ENCODE results near the gene GABRG3. TPM values are rescaled to one million over a fixed set of nuclear protein-coding genes. Genes with fewer than 3 reads are reported as not detected.

GABRG3 gene
- total and polyA plus RNA-seq, 2 donors = 0.71 to 2.0 TPM

DNA sequence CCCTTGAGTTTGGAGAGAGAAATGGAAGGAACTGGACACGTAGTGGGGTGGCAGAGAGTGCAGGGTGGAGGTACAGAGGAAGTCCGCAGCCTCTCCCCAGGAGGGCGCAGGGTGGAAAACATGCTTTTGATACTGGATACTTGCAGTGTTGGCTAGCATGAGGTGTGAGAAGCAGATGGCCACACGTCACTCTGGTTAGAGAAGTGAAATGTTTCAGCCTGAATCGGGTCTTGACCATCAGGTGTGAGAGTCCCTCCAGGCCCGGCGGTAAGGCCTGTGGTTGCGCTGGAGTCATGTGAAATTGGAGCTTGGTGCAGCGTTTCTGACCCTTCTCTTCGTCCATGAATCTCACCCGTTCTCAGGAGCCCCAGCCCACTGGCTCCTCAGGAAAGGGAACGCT is 93.1 kb downstream of the GABRG3 start:
- Histone ChIP-seq H3K27ac (ENCODE audit: low read depth in 1 of 2, low read length in 1 of 2) (no peak overlapping the region), H3K9me3 (ENCODE audit: control insufficient read depth in 2 of 2, insufficient read depth in 1 of 2, low read length in 1 of 2) (peaks cover 0 to 5% of the 10 kb centered on the region in 2 donors), H3K4me3 (ENCODE audit: low read length in 2 of 2) (no peak overlapping the region), H3K27me3 (ENCODE audit: control insufficient read depth in 2 of 2, insufficient read depth in 1 of 2, low read length in 1 of 2) (no peaks in the 10 kb centered on the region), H3K36me3 (ENCODE audit: control insufficient read depth in 2 of 2, insufficient read depth in 2 of 2, low read length in 1 of 2) (no peaks in the 10 kb centered on the region), H3K4me1 (ENCODE audit: control insufficient read depth in 2 of 2, insufficient read depth in 2 of 2, low read length in 2 of 2) (no peaks in the 10 kb centered on the region)
- 95% methylated on average over 12 of the region's 12 CpGs for WGBS
- no peak for DNase-seq (ENCODE audit: low read depth in 6 of 9, low spot score in 9 of 9)

DNA sequence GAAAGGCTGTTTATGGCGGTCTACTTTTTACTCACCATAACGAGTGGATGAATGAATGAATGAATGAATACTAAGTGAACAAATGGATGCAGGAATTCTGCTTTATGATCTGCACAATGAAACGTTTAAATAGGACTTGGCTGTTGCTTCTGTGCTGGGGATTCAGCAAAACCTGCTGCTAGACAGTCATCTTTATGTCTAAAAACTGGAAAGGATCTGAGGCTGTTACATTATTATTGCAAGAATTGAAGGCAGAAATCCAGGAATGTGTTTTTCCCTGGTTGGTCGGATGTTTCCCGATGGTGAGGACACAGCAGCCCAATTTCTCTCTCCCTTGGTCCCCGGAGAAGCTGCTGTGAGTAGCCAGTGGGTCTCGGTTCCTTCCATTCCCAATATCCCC is 94.2 kb downstream of the GABRG3 start:
- WGBS = 91% methylated on average over 7 of the region's 7 CpGs
- Histone ChIP-seq H3K4me1 (ENCODE audit: control insufficient read depth in 2 of 2, insufficient read depth in 2 of 2, low read length in 2 of 2) (no peaks in the 10 kb centered on the region), H3K27me3 (ENCODE audit: control insufficient read depth in 2 of 2, insufficient read depth in 1 of 2, low read length in 1 of 2) (no peaks in the 10 kb centered on the region), H3K27ac (ENCODE audit: low read depth in 1 of 2, low read length in 1 of 2) (no peak overlapping the region), H3K36me3 (ENCODE audit: control insufficient read depth in 2 of 2, insufficient read depth in 2 of 2, low read length in 1 of 2) (no peaks in the 10 kb centered on the region), H3K4me3 (ENCODE audit: low read length in 2 of 2) (no peak overlapping the region), H3K9me3 (ENCODE audit: control insufficient read depth in 2 of 2, insufficient read depth in 1 of 2, low read length in 1 of 2) (peaks cover 0 to 5% of the 10 kb centered on the region in 2 donors)
- DNase-seq (ENCODE audit: low read depth in 6 of 9, low spot score in 9 of 9) = no peak

DNA sequence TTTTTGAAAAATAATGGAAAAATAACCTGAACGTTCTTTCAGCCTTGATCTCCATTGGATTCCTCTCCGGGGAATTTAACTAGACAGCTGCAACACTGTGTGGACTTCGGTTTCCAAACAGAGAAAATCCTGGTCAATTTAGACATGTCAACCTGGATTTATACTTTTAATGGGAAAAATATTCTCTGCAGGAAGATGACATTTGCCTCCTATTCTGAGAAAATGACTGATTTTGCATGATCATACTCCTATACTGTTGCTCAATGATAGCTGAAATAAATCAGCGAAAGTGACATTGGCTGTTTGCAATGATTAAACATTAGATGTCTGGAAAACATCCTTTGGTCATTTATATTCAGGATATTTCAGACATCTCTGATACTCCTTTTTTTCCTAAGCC is 94.8 kb downstream of the GABRG3 start:
- no peak overlapping the region for H3K27ac ChIP-seq (ENCODE audit: low read depth in 1 of 2, low read length in 1 of 2)
- 88% methylated on average over 4 of the region's 4 CpGs for WGBS
- H3K4me3 ChIP-seq (ENCODE audit: low read length in 2 of 2) = no peak overlapping the region
- no peaks in the 10 kb centered on the region for H3K36me3 ChIP-seq (ENCODE audit: control insufficient read depth in 2 of 2, insufficient read depth in 2 of 2, low read length in 1 of 2)
- peaks cover 0 to 5% of the 10 kb centered on the region in 2 donors for H3K9me3 ChIP-seq (ENCODE audit: control insufficient read depth in 2 of 2, insufficient read depth in 1 of 2, low read length in 1 of 2)
- no peaks in the 10 kb centered on the region for H3K27me3 ChIP-seq (ENCODE audit: control insufficient read depth in 2 of 2, insufficient read depth in 1 of 2, low read length in 1 of 2)
- H3K4me1 ChIP-seq (ENCODE audit: control insufficient read depth in 2 of 2, insufficient read depth in 2 of 2, low read length in 2 of 2) = no peaks in the 10 kb centered on the region
- DNase-seq (ENCODE audit: low read depth in 6 of 9, low spot score in 9 of 9) = no peak

DNA sequence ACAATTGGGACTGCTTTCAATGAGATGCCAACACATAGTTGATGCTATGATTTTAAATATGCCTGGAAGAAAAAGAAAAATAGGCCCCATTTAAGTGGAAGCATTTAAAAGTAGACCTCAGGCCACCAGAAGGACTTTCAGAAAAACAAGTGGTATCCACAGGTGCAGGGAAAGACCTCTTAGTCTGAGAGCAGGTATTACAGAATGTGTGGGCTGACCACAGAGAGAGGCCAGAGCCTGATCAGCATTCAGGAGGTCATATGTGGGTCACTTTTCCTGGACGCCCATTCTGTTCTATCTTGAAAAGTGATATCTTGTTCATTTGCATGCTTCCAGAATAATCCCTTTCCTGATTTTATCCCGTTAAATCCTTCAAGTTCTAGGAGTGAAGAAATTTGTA is 95.5 kb downstream of the GABRG3 start:
- no peaks in the 10 kb centered on the region for H3K4me1 ChIP-seq (ENCODE audit: control insufficient read depth in 2 of 2, insufficient read depth in 2 of 2, low read length in 2 of 2)
- H3K9me3 ChIP-seq (ENCODE audit: control insufficient read depth in 2 of 2, insufficient read depth in 1 of 2, low read length in 1 of 2) = peaks cover 0 to 7% of the 10 kb centered on the region in 2 donors
- H3K4me3 ChIP-seq (ENCODE audit: low read length in 2 of 2) = no peak overlapping the region
- no peak overlapping the region for H3K27ac ChIP-seq (ENCODE audit: low read depth in 1 of 2, low read length in 1 of 2)
- no peaks in the 10 kb centered on the region for H3K27me3 ChIP-seq (ENCODE audit: control insufficient read depth in 2 of 2, insufficient read depth in 1 of 2, low read length in 1 of 2)
- 91% methylated on average over 2 of the region's 2 CpGs for WGBS
- no peaks in the 10 kb centered on the region for H3K36me3 ChIP-seq (ENCODE audit: control insufficient read depth in 2 of 2, insufficient read depth in 2 of 2, low read length in 1 of 2)
- no peak for DNase-seq (ENCODE audit: low read depth in 6 of 9, low spot score in 9 of 9)

DNA sequence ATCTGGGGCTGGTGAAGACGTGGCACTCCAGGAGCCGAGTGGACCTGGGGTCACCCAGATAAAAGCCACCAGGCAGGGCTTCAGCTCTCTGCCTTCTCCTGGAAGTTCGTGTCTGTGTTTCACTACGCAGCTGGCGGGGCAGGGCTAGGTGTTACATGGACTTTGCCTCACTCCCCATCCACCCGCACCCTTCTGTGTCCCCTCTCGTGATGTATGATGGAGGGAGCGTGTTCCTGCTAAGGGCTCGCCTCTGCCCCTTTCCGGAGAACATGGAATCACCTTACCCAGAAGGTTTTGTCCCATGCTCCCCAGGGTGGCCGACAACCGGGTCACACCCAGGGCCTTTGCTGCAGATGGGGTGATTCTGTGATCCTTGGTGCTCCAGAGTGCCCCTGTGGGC is 96.2 kb downstream of the GABRG3 start:
- no peak for DNase-seq (ENCODE audit: low read depth in 6 of 9, low spot score in 9 of 9)
- 85% methylated on average over 12 of the region's 12 CpGs for WGBS
- no peak overlapping the region for H3K27ac ChIP-seq (ENCODE audit: low read depth in 1 of 2, low read length in 1 of 2)
- H3K36me3 ChIP-seq (ENCODE audit: control insufficient read depth in 2 of 2, insufficient read depth in 2 of 2, low read length in 1 of 2) = no peaks in the 10 kb centered on the region
- peaks cover 0 to 7% of the 10 kb centered on the region in 2 donors for H3K9me3 ChIP-seq (ENCODE audit: control insufficient read depth in 2 of 2, insufficient read depth in 1 of 2, low read length in 1 of 2)
- no peaks in the 10 kb centered on the region for H3K4me1 ChIP-seq (ENCODE audit: control insufficient read depth in 2 of 2, insufficient read depth in 2 of 2, low read length in 2 of 2)
- H3K4me3 ChIP-seq (ENCODE audit: low read length in 2 of 2) = no peak overlapping the region
- H3K27me3 ChIP-seq (ENCODE audit: control insufficient read depth in 2 of 2, insufficient read depth in 1 of 2, low read length in 1 of 2) = no peaks in the 10 kb centered on the region

DNA sequence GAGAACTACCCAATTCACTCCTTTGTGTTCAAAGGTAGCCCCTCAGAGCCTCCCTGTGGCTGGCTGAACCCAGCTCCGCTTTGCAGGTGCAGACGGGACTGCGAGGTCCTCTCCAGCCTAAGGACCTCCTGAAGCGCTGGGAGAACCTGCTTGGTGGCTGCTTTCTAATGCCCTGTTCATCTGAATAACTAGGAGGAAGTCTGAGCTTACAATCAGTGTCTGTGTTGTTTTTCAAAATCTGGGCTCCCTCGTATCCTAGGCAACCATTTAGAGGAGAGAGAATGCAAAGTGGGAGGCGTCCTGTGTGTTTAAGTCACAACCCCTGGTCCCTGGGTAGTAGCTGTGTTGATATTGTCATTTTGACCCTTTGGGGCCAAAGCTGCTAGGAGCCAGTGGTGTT is 99.9 kb downstream of the GABRG3 start:
- Histone ChIP-seq H3K27ac (ENCODE audit: low read depth in 1 of 2, low read length in 1 of 2) (no peak overlapping the region), H3K9me3 (ENCODE audit: control insufficient read depth in 2 of 2, insufficient read depth in 1 of 2, low read length in 1 of 2) (peaks cover 0 to 7% of the 10 kb centered on the region in 2 donors), H3K4me3 (ENCODE audit: low read length in 2 of 2) (no peak overlapping the region), H3K36me3 (ENCODE audit: control insufficient read depth in 2 of 2, insufficient read depth in 2 of 2, low read length in 1 of 2) (no peaks in the 10 kb centered on the region), H3K4me1 (ENCODE audit: control insufficient read depth in 2 of 2, insufficient read depth in 2 of 2, low read length in 2 of 2) (no peaks in the 10 kb centered on the region), H3K27me3 (ENCODE audit: control insufficient read depth in 2 of 2, insufficient read depth in 1 of 2, low read length in 1 of 2) (no peaks in the 10 kb centered on the region)
- 80% methylated on average over 6 of the region's 6 CpGs for WGBS
- no peak for DNase-seq (ENCODE audit: low read depth in 6 of 9, low spot score in 9 of 9)

DNA sequence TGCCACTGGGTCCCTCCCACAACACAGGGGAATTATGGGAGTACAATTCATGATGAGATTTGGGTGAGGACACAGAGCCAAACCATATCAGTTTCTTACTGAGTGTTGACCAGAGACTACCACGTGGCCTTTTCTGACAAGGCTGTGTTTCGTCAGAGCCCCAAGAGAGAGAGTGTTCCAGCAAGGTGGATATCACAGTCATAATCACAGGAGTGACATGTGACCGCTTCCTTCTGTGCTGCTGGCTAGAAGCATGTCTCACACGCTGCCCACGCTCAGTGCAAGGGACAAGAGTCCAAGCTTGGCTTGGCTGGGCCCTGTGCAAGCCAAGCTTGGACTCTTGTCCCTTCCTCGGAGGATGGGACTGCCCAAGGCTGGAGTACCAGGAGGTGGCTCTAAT is 103.2 kb downstream of the GABRG3 start:
- DNase-seq (ENCODE audit: low read depth in 6 of 9, low spot score in 9 of 9) = no peak
- H3K27me3 ChIP-seq (ENCODE audit: control insufficient read depth in 2 of 2, insufficient read depth in 1 of 2, low read length in 1 of 2) = no peaks in the 10 kb centered on the region
- peaks cover 0 to 3% of the 10 kb centered on the region in 2 donors for H3K9me3 ChIP-seq (ENCODE audit: control insufficient read depth in 2 of 2, insufficient read depth in 1 of 2, low read length in 1 of 2)
- 93% methylated on average over 6 of the region's 6 CpGs for WGBS
- H3K36me3 ChIP-seq (ENCODE audit: control insufficient read depth in 2 of 2, insufficient read depth in 2 of 2, low read length in 1 of 2) = no peaks in the 10 kb centered on the region
- no peak overlapping the region for H3K4me3 ChIP-seq (ENCODE audit: low read length in 2 of 2)
- H3K4me1 ChIP-seq (ENCODE audit: control insufficient read depth in 2 of 2, insufficient read depth in 2 of 2, low read length in 2 of 2) = no peaks in the 10 kb centered on the region
- no peak overlapping the region for H3K27ac ChIP-seq (ENCODE audit: low read depth in 1 of 2, low read length in 1 of 2)

DNA sequence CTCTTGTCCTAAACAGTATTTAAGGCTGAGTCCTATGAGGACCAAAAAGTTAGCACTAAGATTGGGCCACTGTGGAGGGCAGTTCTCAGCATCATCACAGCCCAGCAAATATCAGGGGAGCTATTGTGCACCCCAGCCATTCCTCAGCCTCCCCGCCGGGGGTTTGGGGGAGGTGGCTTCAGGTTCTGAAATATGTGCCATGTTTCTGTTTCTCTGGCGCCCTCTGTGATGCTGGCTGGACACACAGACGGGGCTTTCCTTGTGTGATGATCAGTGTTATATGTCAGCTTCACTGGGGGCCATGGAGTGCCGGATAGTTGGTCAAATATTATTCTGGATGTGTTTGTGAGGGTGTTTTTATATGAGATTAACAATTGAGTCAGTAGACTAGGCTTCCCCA is 106.8 kb downstream of the GABRG3 start:
- Histone ChIP-seq H3K4me3 (ENCODE audit: low read length in 2 of 2) (no peak overlapping the region), H3K27ac (ENCODE audit: low read depth in 1 of 2, low read length in 1 of 2) (no peak overlapping the region), H3K36me3 (ENCODE audit: control insufficient read depth in 2 of 2, insufficient read depth in 2 of 2, low read length in 1 of 2) (no peaks in the 10 kb centered on the region), H3K4me1 (ENCODE audit: control insufficient read depth in 2 of 2, insufficient read depth in 2 of 2, low read length in 2 of 2) (no peaks in the 10 kb centered on the region), H3K27me3 (ENCODE audit: control insufficient read depth in 2 of 2, insufficient read depth in 1 of 2, low read length in 1 of 2) (no peaks in the 10 kb centered on the region), H3K9me3 (ENCODE audit: control insufficient read depth in 2 of 2, insufficient read depth in 1 of 2, low read length in 1 of 2) (no peaks in the 10 kb centered on the region)
- WGBS = 71% methylated on average over 5 of the region's 5 CpGs
- no peak for DNase-seq (ENCODE audit: low read depth in 6 of 9, low spot score in 9 of 9)

DNA sequence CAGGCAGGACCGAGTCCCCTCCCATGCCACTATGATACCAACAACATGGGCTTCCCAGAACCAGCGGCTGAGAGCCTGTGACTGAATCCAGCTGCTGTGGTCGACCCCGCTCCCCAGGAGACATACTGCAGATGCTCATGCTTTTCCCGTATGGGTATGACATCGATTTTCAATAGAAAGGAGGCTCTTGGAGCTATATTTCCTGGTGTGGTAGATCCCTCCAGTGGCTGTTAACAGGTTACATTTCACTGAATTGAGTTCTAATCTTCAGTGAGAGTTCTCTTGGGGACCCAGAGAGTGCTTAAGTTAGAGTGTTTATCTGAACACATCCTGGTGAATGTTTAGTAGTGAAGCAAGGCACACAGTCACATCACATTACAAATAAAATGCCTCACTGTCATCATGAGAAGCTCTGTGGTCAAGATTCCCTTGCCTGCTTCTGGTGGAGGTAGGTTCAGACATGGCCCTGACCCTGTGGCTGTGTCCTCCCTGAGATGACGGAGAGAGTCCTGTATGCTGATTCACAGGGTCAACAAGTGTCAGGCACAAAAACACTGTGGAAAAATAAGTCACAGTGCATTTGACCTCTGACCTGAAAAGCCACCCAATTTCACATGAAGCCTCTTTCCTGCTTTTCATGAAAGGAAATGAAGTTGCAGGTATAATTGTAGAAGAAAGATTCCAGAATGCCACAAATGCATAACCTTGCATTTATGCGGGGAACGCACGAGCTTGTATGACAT is 110.9 kb downstream of the GABRG3 start:
- no peaks in the 10 kb centered on the region for H3K9me3 ChIP-seq (ENCODE audit: control insufficient read depth in 2 of 2, insufficient read depth in 1 of 2, low read length in 1 of 2)
- H3K4me3 ChIP-seq (ENCODE audit: low read length in 2 of 2) = no peak overlapping the region
- H3K4me1 ChIP-seq (ENCODE audit: control insufficient read depth in 2 of 2, insufficient read depth in 2 of 2, low read length in 2 of 2) = no peaks in the 10 kb centered on the region
- 84% methylated on average over 10 of the region's 10 CpGs for WGBS
- H3K27ac ChIP-seq (ENCODE audit: low read depth in 1 of 2, low read length in 1 of 2) = no peak overlapping the region
- no peak for DNase-seq (ENCODE audit: low read depth in 6 of 9, low spot score in 9 of 9)
- H3K36me3 ChIP-seq (ENCODE audit: control insufficient read depth in 2 of 2, insufficient read depth in 2 of 2, low read length in 1 of 2) = no peaks in the 10 kb centered on the region
- no peaks in the 10 kb centered on the region for H3K27me3 ChIP-seq (ENCODE audit: control insufficient read depth in 2 of 2, insufficient read depth in 1 of 2, low read length in 1 of 2)
